Renal cortical epithelial cell (primary cell): ENCODE results near the gene ZC3H4. TPM values are rescaled to one million over a fixed set of nuclear protein-coding genes. Genes with fewer than 3 reads are reported as not detected.
A peak's percentile ranks its signal among the peaks of the same experiment; 100 is the strongest.
"Not testable (repeated sequence)": the region's sequence is repeated elsewhere in the genome, so short reads cannot be mapped to it uniquely, and the experiment has no call there.

Source experiments
- DNase-seq: peaks from one replicate; pipeline ENCODE4 v3.0.0-alpha.2; 2011; ENCODE audit warnings: low read depth
- total RNA-seq: library from RNA; depleted of rRNA; stranded (reverse); fragments of >200 nt; gene quantifications from 2 replicates; pipeline ENCODE4 v1.2.3, GENCODE V29; 2014

Gene ZC3H4
- total RNA-seq, 1 donor from 2014 or later: 20.4 TPM

DNA sequence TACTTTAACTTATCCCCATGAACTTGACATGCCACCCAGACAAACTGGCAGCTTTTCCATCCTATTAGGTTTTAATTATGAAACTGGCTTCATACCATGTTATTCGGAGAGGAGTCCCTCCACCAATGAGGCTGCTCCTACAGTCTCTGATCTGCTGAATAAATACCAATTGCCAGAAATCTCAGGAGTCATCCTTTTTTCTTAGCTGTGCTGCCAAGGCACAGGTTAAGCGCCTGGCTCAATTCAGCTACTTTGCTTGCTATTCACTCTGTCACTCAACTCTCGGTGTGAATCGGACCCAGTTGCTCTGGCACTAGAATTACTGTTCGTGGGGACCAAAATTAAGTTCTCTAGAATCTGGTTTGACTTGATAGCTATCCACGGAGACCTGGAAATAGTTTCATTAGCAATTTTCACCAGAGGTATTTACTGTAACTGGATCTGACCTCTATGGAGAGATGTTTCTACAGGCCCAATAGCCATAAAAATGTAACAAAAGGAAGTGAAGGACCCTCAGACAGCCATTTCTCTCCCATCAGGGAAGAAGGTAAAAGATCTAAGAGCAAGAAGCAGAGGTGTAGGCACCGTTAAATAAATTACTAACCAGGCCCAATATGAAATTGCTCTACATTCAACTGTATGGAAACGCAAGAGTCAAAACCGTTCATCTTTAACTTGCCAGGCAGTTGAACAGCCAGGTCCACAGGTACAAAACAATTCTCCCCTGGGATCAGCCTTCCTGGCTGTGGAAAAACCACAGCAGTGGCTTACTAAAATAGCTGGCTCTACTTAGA lies 5.4 kb downstream of the ZC3H4 start:
- DNase-seq: no peak

DNA sequence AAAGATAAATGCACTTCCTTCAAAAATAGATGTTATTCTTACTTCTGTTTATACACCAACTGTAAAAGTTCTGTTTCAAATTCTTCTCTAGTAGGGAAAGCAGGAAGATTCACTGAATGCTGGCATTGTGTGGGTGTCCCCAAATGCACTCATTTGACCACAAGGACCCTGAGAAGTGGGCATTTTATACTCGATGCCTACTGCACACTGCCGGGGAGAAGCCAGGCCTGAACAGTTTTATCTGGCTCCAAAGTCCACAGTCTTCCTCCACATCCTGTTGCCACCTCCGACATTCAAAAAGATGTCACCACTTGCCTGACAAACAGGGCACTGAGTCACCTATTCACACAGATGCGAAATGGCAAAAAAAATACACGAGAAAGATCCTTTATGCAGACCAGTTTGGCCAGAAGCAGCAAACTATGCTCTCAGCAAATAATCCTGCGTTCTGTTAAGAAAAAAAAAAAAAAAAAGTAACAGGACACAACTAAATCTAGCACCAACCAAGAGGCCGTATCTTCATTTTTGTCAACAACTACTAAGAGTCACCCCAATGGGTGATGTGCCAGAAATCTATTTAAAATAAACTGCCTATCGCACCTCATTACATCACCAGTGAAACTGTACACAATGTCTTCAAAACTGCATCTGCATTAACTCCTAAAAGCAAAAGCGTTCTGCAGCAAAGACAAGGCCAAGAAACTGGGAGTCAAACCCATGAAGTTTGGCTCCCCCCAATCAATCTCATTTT lies 6.2 kb downstream of the ZC3H4 start:
- no peak for DNase-seq

DNA sequence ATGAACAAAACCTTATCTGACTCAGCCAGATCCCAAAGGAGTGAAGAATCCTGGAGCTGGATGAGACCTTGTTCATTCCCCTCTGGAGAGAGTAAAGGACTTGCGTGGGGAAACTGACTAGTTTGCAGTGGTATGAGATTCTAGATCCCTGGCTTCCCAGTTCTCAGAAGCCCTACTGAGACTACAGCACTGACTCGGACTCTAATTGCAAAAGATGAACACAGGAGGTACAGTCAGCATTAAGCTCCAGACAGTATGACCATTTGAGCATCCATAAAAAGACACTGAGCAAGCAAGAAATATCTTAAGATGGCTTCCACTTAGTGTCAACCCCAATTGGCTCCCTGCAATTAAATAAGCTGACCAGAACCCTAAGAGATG lies 6.8 kb downstream of the ZC3H4 start:
- no peak for DNase-seq

DNA sequence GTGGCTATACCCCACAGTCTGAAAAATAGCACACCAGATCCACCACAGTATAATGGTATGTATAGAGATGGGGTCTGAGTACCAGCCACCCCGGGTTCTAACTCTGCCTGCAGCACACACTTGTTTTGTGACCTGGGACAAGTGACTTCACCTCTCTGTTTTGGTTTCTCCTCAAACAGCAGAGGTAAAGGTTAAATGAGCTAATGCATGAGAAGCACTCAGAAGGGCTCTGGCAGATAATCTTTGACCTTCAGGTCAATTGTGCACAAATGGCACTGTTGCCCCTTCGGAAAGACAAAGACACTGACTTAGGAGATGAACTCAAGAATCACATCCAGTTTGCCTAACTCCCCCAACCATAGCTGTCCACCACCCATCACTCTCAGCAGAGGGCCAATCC lies 7.7 kb downstream of the ZC3H4 start:
- no peak for DNase-seq

DNA sequence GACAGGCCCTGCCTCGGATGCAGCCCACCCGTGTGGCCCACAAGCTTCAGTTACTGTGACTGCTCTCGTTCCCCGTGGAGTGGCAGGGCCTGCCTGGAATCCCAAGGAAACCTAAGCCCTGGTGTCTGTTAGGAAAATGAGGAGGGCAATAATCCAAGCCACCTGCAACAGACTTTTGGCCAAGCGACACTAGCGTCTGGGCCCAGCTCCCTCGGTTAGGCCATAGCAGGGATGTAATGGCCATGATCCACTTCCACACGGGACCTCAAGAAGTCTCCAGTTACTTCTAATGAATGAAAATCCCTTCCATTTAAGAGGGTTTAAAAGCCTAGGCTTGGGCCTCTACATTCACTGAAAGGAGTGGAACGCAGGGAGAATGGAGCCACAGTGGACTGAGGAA lies 8.9 kb downstream of the ZC3H4 start:
- no peak for DNase-seq

DNA sequence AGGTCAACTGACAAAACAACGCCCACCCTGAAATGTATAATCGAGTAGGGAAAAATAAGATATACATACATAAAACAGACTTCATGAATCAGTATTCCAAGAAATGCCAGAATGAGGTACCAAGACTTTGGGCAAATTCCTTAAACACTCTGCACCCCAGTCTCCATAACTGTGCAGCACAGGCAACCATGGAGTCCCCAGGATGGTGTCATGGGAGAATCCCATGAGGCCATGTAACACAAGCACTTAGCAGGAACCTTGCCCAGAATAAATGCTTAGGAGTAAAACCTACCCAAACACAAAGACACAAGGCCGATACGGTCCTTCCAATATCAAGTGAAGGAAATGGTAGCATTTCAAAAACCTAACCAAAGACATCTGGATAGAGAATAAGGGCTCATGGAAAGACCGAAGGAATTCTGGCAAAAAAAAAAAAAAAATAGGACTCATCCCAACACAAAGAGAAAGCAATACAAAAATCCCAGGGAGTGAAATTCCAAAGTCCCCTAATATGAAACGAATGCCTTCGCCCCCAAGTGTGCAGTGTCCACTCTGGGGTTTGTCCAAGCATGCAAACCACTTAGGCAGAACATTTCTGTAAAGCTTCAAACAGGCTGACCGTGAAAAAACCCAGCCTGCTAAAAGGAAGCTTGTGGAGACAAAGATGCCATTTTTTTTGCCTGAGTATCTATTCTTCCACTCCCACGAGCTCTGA lies 11.1 kb downstream of the ZC3H4 start:
- DNase-seq: no peak

DNA sequence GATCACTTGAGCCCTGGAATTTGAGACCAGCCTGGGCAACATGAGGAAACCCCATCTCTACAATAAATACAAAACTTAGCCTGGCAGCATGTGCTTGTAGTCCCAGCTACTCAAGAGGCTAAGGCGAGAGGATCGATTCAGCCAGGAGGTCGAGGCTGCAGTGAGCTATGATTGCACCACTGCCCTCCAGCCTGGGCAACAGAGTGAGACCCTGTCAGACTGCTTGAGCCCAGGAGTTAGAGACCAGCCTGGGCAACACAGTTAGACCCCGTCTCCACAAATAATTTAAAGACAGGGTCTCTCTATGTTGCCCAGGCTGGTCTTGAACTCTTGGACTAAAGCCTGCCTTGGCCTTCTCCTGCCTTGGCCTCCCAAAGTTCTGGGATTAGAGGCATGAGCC lies 12.5 kb downstream of the ZC3H4 start:
- not testable (repeated sequence) for DNase-seq

DNA sequence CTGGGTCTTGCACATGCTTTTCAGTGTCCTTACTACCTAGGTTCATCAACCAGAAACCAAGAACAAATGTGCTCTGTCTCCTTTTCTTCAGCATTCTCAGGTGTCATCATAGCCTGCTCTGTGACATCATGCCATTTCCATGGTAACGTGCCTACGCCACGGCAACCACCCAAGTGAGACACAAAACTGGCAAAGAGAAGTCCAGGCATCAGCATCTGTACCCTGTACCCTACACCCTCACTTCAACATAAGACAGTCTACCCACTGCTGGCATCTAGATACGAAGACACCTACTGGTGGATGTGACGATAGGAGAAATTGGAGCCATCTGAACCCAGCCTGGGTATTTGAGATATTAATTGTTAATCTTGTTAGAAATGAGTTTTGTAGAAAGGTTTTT lies 13.3 kb downstream of the ZC3H4 start:
- no peak for DNase-seq

DNA sequence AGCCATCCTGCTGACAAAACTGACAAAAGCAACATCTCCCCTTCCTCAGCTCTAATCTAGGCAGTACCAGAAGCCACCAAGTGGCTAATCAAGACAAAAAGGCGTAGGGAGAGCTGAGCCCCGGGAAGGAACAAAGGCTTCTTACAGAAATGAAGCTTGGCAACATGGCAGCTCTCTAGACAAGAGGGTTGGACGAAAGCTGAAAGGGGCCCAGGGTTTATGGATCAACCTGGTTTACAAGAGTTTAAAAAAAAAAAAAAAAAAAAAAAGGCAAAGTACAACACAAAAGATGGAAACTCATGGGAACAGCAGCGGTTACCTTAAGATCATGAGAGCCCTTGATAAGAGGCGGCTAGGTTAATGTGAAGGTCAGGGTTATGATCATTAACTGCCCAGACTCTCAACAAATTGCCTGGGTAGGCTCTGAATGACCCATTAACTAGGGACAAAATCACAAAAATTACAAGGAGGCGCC lies 14.0 kb downstream of the ZC3H4 start:
- no peak for DNase-seq

DNA sequence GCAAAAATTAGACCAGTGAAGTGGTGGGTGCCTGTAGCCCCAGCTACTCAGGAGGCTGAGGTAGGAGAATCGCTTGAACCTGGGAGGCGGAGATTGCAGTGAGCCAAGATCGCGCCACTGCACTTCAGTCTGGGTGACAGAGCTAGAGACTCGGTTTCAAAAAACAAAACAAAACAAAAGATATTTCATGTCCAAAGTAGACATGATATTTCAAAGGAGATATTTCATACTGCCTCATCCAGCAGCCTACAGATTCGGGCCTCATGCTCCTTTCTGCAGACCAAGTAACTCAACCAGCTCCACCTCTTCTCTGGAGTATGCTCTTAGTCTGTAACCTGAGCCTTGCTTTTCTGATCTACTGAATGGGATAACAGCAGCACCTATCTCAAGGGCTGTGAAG lies 15.0 kb downstream of the ZC3H4 start:
- no peak for DNase-seq

DNA sequence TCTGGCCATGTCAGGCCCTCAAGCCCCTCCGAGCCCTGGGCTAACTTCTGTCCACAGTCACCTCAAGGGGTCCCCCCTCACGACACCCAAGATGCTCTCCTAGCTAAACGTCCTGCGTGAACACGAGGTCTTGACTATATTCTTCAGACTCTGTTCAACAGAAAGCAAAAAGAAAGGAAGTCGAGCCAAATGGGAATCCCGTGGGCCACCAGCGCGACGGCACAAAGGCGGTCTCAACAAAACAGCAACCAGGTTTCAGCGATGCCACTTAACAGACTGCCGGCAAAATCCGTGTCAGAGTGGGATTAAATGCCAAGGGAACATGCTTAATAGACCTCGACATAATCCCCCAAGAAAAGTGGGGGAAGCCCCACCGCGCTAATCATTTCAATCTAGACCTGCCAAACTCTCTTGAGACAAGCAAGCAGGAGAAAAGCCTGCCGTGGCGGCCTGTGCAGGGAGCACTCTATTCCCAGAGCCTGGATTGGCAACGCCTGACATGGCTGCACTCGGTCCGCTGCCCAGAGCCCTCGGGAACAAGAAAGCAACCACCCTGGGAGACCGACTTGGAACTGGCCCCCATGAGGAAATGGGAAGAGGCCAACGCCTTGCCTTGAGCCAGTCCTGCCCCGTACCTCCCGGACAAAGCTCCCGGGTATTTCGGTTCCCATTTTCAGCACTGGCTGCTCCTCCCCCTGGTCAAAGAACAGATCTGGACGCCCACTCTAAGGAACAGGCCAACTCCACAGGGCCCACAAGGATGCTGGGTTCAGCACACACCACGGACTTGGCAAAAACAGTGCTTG lies 16.0 kb downstream of the ZC3H4 start:
- DNase-seq: no peak

DNA sequence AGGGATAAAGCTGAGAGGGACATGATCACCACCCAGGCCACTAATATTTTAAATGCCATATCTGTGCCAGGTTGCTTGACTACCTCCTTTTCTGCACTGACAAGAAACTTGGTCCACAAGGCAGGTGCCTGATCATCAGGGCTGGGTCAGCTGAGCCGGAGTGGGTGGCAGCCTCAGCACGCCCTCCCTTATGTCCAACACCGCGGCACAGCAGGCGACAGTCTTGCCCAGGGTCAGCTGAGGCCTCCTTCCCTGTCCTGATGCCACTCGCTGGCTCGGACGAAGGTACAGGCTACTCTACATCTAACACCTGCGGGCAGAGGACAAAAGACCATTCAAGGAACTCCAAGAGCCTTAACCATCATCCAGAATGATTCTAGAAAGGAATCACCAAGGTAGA lies 16.9 kb downstream of the ZC3H4 start:
- DNase-seq: no peak

DNA sequence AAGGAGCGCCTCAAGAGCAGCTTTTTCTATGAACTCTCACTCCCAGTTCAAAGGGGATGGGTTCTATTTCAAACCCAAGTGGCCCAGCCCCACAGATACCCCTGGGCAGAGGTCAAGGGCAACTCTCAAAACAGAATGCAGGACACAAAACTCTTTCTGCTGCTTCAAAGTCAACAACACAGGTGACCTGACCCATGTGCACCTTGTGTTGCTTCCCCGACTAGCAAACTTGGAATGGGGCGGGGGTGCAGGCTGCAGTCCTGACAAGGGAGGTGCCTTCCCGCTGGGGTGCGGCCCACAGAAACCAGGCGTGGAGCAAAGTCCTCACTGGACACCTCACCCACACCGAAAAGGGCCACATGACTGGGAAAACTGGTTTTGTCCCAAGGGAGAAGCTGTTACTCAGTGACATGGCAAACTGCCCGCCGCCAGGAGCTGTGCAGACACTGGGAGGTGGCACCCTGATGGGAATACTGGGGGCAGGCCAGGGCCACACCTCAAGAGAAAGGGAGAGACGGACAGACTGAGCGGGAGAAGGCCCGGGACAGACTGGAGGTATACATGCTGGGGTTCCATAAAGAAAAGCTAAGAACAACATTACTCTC lies 17.4 kb downstream of the ZC3H4 start:
- no peak for DNase-seq

DNA sequence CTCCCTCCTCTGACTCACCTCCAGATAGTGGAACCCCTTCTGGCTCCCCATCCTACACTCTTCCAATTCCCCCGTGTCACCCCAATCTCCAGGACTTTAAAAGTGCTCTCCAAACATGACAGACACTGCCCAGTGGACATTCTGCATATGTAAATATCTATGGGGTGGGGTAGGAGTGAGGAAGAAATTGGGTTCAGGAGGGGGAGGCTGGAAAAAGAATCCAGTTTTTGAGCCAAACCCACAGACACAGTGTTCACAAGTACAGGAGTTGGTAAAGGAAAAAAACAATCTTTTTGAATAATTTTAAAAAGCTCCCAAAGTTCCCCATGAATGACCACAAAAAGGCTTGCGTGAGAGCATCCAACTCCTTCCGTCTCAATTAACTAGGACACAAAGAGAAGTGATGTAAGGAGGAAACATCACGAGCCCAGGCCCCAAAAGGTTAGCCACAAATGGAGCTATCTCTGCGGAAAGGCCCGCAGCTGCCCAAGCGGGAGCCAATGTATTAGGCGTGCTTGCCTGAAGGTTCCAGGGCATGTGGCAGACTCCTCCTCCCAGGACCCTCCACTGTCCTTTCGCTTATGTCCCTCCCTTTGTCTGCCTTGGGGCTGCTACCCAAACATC lies 18.0 kb downstream of the ZC3H4 start:
- DNase-seq: no peak

DNA sequence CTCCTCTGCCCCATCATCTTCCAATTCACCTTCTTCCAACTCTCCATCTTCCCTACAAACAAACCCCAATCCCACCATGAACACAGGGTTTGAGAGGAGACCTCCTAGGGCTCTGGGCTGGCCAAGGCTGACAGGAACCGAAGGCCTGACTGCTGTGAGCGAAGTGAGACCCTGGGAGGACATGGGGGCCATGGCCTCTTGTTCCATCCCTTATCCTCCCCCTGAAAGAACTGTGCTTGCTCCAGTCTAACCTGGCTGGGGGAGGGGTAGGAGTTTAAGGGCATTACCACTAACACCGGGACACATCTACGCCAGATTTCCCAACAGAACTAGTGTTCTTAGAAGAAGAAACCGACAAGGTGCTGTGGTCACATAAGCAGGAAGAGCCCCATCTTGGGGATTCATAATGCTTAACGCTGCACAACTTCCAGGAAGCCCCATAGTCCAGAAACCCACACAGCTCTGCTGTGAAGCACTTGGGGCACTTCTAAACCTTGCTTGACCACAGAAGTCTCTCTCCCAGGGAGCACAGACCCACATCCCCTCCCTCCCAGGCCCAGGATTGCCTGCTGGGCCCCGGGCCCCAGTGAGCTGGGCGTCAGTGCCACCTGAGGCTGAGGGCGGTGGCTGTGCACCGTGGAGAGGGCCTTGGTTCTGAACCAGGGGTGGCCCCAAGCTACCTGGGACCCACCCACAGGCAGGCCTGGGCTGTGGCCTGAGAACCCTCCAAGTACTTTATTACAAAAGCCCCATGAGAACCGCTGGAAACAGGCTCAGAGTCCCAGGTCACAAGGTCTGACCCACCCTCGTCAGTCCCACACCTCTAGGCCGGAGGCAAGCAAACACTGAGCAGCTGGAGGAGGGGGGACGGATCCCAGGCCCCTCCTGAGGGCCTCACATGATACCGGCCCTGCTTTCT lies 18.8 kb downstream of the ZC3H4 start:
- no peak for DNase-seq

DNA sequence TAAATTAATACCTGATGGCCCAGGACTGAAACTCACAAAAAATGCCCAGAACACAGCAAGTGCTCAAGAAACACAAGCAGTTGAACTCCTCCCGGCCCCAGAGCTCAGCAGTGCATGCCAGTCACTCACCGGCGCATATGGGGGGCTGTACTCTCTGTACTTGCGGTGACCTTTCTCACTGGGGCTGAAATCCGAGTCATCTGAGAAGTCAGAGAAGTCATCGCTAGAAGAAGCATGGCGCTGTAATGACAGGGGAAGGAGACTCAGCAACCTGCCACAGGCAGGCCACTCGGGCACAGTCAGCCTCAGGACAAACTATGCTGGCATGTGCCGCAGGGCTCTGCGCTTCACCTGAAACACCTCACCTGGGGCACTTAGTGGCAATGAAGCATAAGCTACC lies 19.7 kb downstream of the ZC3H4 start:
- DNase-seq: no peak

DNA sequence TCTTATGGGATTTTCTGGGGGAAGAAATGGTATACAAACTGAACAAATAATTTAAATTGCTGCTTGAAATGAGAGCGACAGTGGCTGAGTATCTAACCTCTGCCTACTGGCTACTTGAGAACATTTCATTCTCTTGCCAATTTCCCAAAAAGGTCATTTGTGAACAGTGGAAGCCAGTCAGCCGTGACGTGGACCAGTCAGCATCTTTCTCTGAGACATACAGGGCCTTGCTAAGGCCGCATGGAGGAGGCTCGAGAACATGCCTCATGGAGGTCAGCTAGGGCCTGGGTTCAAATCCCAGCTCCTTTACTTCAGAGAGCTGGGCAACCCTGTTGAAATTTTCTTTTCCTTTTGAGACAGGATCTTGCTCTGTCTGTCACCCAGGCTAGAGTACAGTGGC lies 20.3 kb downstream of the ZC3H4 start:
- peak; percentile 37 for DNase-seq

DNA sequence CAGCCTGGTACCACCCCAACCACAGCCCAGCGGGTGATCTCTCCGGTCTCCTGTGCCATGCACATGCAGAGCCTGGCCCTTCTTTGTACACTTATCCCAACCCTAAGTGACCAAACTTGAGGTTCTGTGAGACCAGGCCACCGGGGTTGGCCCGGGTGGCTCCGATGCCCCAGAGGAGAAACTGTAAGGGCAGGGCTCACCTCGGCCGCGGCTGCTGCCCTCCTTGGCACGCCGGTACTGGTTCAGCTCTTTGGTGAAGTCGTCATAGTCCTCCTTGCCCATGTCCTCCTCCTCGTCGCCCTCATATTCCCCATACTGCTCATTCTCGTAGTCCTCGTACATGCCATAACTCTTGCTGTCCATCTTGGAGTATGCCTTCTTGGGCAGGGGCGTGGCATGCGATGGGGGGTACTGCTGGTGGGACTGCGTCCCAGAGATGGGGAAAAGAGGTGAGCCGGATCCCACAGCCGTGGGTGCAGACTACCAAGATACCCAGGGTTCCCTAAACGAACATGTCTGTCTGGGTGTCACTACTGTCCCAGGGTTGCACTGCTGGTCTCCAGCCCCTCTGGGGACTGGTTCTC lies 23.7 kb downstream of the ZC3H4 start:
- no peak for DNase-seq

DNA sequence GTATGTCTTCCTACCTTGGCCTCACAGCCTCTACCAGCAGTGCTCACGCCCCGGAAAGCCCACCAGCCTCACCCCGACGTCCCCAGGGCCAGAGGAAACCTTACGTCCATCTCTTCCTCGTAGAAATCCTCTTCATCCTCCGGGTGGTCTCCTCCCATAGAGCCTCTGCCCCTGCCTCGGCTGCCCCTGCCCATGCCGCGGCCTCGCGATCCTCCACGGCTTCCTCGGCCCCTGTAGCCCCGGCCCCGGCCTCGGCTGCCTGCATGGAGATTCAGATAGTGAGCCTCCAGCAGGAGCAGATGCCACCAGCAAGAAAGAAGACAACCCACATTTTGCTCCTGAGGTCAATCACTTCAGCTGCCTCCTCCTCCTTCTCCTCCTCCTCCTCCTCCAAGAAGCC lies 27.3 kb downstream of the ZC3H4 start:
- no peak for DNase-seq
